ENCODE measurements around the gene IL2RG. TPM values are rescaled to one million over a fixed set of nuclear protein-coding genes. Genes with fewer than 3 reads are reported as not detected.
A peak's percentile ranks its signal among the peaks of the same experiment; 100 is the strongest.

The IL2RG gene
- total RNA-seq, 1 donor, result 119 TPM

GRCh38 chrX:71109051-71109450, 2.3 kb downstream of the IL2RG start:
- DNase-seq (ENCODE audit: low read depth in 2 of 3, low spot score in 2 of 3), result no peak

GRCh38 chrX:71107762-71108360, 3.5 kb downstream of the IL2RG start:
- DNase-seq (ENCODE audit: low read depth in 2 of 3, low spot score in 2 of 3), result peak in 1 of 3 donors; percentile 74

- DNase-seq (ENCODE audit: low read depth in 2 of 3, low spot score in 2 of 3), result no peak
Measured at GRCh38 chrX:71107245-71107644, 4.1 kb downstream of the IL2RG start.

- DNase-seq (ENCODE audit: low read depth in 2 of 3, low spot score in 2 of 3), result no peak
Measured at GRCh38 chrX:71106427-71106826, 5.0 kb downstream of the IL2RG start, which contains the start of gene CXorf65. Gene CXorf65 (minus strand): TSS chrX:71106740. CDS start chrX:71106556, 184 bp downstream.

GRCh38 chrX:71105628-71106027, 5.7 kb downstream of the IL2RG start:
- no peak for DNase-seq (ENCODE audit: low read depth in 2 of 3, low spot score in 2 of 3)

- DNase-seq (ENCODE audit: low read depth in 2 of 3, low spot score in 2 of 3), result peak in 2 of 3 donors; percentile 60 to 84
Measured at GRCh38 chrX:71103110-71103983, 8.0 kb downstream of the IL2RG start.

GRCh38 chrX:71102292-71102691, 9.1 kb downstream of the IL2RG start:
- no peak for DNase-seq (ENCODE audit: low read depth in 2 of 3, low spot score in 2 of 3)

- DNase-seq (ENCODE audit: low read depth in 2 of 3, low spot score in 2 of 3), result no peak
Measured at GRCh38 chrX:71100581-71101505, 10.5 kb downstream of the IL2RG start.

GRCh38 chrX:71099736-71100135, 11.6 kb downstream of the IL2RG start:
- no peak for DNase-seq (ENCODE audit: low read depth in 2 of 3, low spot score in 2 of 3)

- no peak for DNase-seq (ENCODE audit: low read depth in 2 of 3, low spot score in 2 of 3)
Measured at GRCh38 chrX:71098951-71099506, 12.3 kb downstream of the IL2RG start.

- peak in 2 of 3 donors; percentile 77 to 88 for DNase-seq (ENCODE audit: low read depth in 2 of 3, low spot score in 2 of 3)
Measured at GRCh38 chrX:71098302-71098701, 13.1 kb downstream of the IL2RG start.

- DNase-seq (ENCODE audit: low read depth in 2 of 3, low spot score in 2 of 3), result no peak
Measured at GRCh38 chrX:71096760-71097032, 14.7 kb downstream of the IL2RG start.

- peak in 1 of 3 donors; percentile 59 for DNase-seq (ENCODE audit: low read depth in 2 of 3, low spot score in 2 of 3)
Measured at GRCh38 chrX:71095981-71096759, 15.2 kb downstream of the IL2RG start.

GRCh38 chrX:71095555-71095980, 15.8 kb downstream of the IL2RG start, which contains the start of gene FOXO4:
Gene FOXO4 (plus strand): TSS chrX:71095851. CDS start chrX:71096529, 678 bp downstream.
- DNase-seq (ENCODE audit: low read depth in 2 of 3, low spot score in 2 of 3), result peak; percentile 63 to 91 (median 85)

- no peak for DNase-seq (ENCODE audit: low read depth in 2 of 3, low spot score in 2 of 3)
Measured at GRCh38 chrX:71095033-71095432, 16.3 kb downstream of the IL2RG start.

GRCh38 chrX:71091263-71091662, 20.1 kb downstream of the IL2RG start:
- no peak for DNase-seq (ENCODE audit: low read depth in 2 of 3, low spot score in 2 of 3)

GRCh38 chrX:71085900-71086299, 25.5 kb downstream of the IL2RG start:
- no peak for DNase-seq (ENCODE audit: low read depth in 2 of 3, low spot score in 2 of 3)

GRCh38 chrX:71082822-71083221, 28.6 kb downstream of the IL2RG start:
- no peak for DNase-seq (ENCODE audit: low read depth in 2 of 3, low spot score in 2 of 3)

- DNase-seq (ENCODE audit: low read depth in 2 of 3, low spot score in 2 of 3), result no peak
Measured at GRCh38 chrX:71082124-71082647, 29.2 kb downstream of the IL2RG start.

All from hematopoietic multipotent progenitor cell (in vitro differentiated cells).